GM15510 (cell line): Measurements from ENCODE around the gene TMEM190.

ENCODE experiments used
- POLR2A ChIP-seq: IDR thresholded peaks from 3 replicates; pipeline ENCODE4 v1.6.1; 2011; ENCODE audit warnings: borderline replicate concordance; ENCODE audit not compliant: insufficient read length; ENCODE audit errors: extremely low read depth

The TMEM190 gene

GRCh38 chr19:55362174-55362989 lies 14.2 kb upstream of the TMEM190 start:
- TF ChIP-seq POLR2A = no peak

- no peak for TF ChIP-seq POLR2A
Measured at GRCh38 chr19:55362990-55363716, 13.5 kb upstream of the TMEM190 start, which contains the start of gene GARIN5B. GARIN5B (minus strand) TSS chr19:55363260; CDS start chr19:55363066, 194 bp downstream.

- TF ChIP-seq POLR2A = no peak
Measured at GRCh38 chr19:55365245-55365644, 11.4 kb upstream of the TMEM190 start.

- TF ChIP-seq POLR2A = no peak
Measured at GRCh38 chr19:55365964-55366363, 10.7 kb upstream of the TMEM190 start.

GRCh38 chr19:55366790-55367189 lies 9.8 kb upstream of the TMEM190 start:
- TF ChIP-seq POLR2A = no peak

GRCh38 chr19:55368106-55368505 lies 8.5 kb upstream of the TMEM190 start:
- no peak for TF ChIP-seq POLR2A

- TF ChIP-seq POLR2A = no peak
Measured at GRCh38 chr19:55368701-55369563, 7.7 kb upstream of the TMEM190 start.

- TF ChIP-seq POLR2A = no peak
Measured at GRCh38 chr19:55369653-55370304, 6.8 kb upstream of the TMEM190 start.

- TF ChIP-seq POLR2A = no peak
Measured at GRCh38 chr19:55370305-55370988, 6.2 kb upstream of the TMEM190 start, which contains the start of gene IL11. IL11 (minus strand) TSS chr19:55370463; CDS start chr19:55370310, 153 bp downstream.

GRCh38 chr19:55372316-55373081 lies 4.1 kb upstream of the TMEM190 start:
- no peak for TF ChIP-seq POLR2A

GRCh38 chr19:55373306-55373992 lies 3.2 kb upstream of the TMEM190 start:
- no peak for TF ChIP-seq POLR2A

- TF ChIP-seq POLR2A = no peak
Measured at GRCh38 chr19:55373993-55374757, 2.5 kb upstream of the TMEM190 start.
